HL-60 (cell line): Measurements from ENCODE around the gene FAM114A2.

Experiments used
- DNase-seq, 2 experiments: peaks; one replicate each; pipeline ENCODE4 v3.0.0-alpha.2; 2010 to 2020; ENCODE audit warnings: low read depth in 1 of 2, low spot score in 1 of 2
- H3K27ac ChIP-seq: fragments of 250-450 bp; sonication (Bioruptor Pico); replicated peaks from 2 replicates; pipeline ENCODE4 v1.5.1; 2020; ENCODE audit warnings: mild to moderate bottlenecking, moderate library complexity
- H3K27me3 ChIP-seq: fragments of 250-450 bp; sonication (Bioruptor Pico); 2 replicates; pipeline ENCODE4 v1.5.1; 2021; ENCODE audit warnings: mild to moderate bottlenecking, moderate library complexity; ENCODE audit not compliant: insufficient read depth, poor library complexity, severe bottlenecking
- H3K4me3 ChIP-seq: replicated peaks from 2 replicates; pipeline ENCODE4 v1.5.1; 2011; ENCODE audit warnings: mild to moderate bottlenecking, control low read depth, low read length; ENCODE audit not compliant: insufficient read depth
- CTCF ChIP-seq: IDR thresholded peaks from one replicate; pipeline ENCODE4 v1.5.1; 2011; ENCODE audit warnings: low read length, control low read depth, inconsistent platforms; ENCODE audit not compliant: insufficient read depth
- GABPA ChIP-seq: IDR thresholded peaks from 2 replicates; pipeline ENCODE4 v1.6.1; 2012; ENCODE audit warnings: low read depth
- POLR2AphosphoS5 ChIP-seq: IDR thresholded peaks from 2 replicates; pipeline ENCODE4 v1.6.1; 2012; ENCODE audit warnings: low read depth
- SPI1 ChIP-seq: IDR thresholded peaks from 2 replicates; pipeline ENCODE4 v1.6.1; 2012; ENCODE audit warnings: low read depth, mild to moderate bottlenecking, borderline replicate concordance
- TF ChIP-seq, protein P1 (sequence below): IDR thresholded peaks from 2 replicates; pipeline ENCODE4 v1.6.1; 2012; ENCODE audit warnings: low read depth; ENCODE audit not compliant: insufficient replicate concordance

FAM114A2 gene

GRCh38 chr5:153960269-153961215 is 78.2 kb downstream of the FAM114A2 start:
- Histone ChIP-seq H3K27me3 (peaks cover 4% of the 10 kb centered on the region), H3K27ac (no peak overlapping the region), H3K4me3 (no peak overlapping the region)
- no peak for DNase-seq
- TF ChIP-seq POLR2AphosphoS5 (no peak), GABPA (no peak), CTCF (no peak), SPI1 (no peak)

DNA sequence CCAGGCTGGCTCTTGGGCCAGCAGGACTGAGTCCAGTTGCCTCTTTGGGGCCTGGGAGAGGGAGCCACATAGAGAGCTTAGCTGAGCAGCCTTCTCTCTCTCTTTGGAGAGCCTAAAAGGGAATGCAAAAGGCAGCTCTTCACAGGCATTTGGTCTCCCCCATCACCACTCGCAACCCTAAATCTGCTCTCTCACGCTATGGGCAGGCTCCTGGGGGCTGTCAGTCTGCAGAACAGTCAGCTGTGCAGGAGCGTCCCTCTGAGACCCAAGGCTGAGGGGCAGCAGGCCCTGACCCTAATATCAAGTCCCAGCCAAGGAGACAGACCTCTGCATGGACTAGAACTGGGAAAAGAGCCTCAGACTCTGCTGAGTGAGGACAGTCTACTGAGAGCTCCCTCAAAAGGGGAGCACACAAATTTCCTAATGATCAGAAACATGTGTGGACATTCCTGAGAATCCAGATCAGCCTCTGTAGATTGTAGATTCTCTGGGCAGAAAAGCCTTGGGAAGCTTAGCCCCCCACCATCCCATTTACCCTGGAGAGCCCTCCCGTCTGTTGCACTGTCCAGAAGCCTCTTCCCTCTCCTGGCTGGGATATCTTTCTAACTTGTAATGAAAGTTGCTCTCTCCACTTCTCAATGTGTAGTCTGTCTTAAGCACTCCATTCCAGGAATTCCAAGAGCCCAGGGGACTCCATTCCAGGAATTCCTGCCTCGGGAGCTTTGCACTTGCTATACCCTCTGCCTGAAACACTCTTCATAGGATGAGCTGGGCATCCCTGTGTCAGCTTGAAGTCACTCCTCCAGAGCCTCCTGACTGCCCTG is 79.4 kb downstream of the FAM114A2 start:
- H3K4me3 ChIP-seq = no peak overlapping the region
- TF ChIP-seq CTCF = no peak
- TF ChIP-seq, protein P1, sequence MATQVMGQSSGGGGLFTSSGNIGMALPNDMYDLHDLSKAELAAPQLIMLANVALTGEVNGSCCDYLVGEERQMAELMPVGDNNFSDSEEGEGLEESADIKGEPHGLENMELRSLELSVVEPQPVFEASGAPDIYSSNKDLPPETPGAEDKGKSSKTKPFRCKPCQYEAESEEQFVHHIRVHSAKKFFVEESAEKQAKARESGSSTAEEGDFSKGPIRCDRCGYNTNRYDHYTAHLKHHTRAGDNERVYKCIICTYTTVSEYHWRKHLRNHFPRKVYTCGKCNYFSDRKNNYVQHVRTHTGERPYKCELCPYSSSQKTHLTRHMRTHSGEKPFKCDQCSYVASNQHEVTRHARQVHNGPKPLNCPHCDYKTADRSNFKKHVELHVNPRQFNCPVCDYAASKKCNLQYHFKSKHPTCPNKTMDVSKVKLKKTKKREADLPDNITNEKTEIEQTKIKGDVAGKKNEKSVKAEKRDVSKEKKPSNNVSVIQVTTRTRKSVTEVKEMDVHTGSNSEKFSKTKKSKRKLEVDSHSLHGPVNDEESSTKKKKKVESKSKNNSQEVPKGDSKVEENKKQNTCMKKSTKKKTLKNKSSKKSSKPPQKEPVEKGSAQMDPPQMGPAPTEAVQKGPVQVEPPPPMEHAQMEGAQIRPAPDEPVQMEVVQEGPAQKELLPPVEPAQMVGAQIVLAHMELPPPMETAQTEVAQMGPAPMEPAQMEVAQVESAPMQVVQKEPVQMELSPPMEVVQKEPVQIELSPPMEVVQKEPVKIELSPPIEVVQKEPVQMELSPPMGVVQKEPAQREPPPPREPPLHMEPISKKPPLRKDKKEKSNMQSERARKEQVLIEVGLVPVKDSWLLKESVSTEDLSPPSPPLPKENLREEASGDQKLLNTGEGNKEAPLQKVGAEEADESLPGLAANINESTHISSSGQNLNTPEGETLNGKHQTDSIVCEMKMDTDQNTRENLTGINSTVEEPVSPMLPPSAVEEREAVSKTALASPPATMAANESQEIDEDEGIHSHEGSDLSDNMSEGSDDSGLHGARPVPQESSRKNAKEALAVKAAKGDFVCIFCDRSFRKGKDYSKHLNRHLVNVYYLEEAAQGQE = no peak
- no peak for TF ChIP-seq GABPA
- TF ChIP-seq SPI1 = no peak
- TF ChIP-seq POLR2AphosphoS5 = no peak
- peaks cover 4% of the 10 kb centered on the region for H3K27me3 ChIP-seq
- DNase-seq = no peak
- H3K27ac ChIP-seq = no peak overlapping the region

GRCh38 chr5:153957205-153957604 is 81.5 kb downstream of the FAM114A2 start:
- Histone ChIP-seq H3K4me3 (no peak overlapping the region), H3K27ac (no peak overlapping the region), H3K27me3 (peaks cover 4% of the 10 kb centered on the region)
- no peak for DNase-seq
- TF ChIP-seq SPI1 = no peak
- TF ChIP-seq, protein P1 = no peak
- no peak for TF ChIP-seq POLR2AphosphoS5
- TF ChIP-seq CTCF = no peak
- no peak for TF ChIP-seq GABPA
